IMR-90 (cell line): ENCODE data around the gene CDK5RAP2. TPM values are rescaled to one million over a fixed set of nuclear protein-coding genes. Genes with fewer than 3 reads are reported as not detected.

Source experiments
- ATAC-seq: fragments of 200-7000 bp; cut with Tn5 transposase; 2 replicates; pipeline ENCODE4 v1.9.1; 2020; ENCODE audit warnings: low read depth, mild to moderate bottlenecking, moderate library complexity
- BruUV-seq: library from RNA; stranded (reverse); fragments of 400-500 nt; replicated peaks from 2 replicates; lab custom pipeline; 2021; lab: Mats Ljungman, UMichigan
- CTCF ChIA-PET: fragments of 300-600 bp; formaldehyde crosslinking; extraction: SDS; loops from one replicate; lab custom pipeline; 2021; ENCODE audit warnings: antibody characterized with exemption; lab: Yijun Ruan, JAX
- POLR2A ChIA-PET: fragments of 300-600 bp; sonication (Branson Sonifier 250); formaldehyde crosslinking; loops from one replicate; lab custom pipeline; 2022; ENCODE audit warnings: antibody characterized with exemption; ENCODE audit not compliant: unreplicated experiment; lab: Charles Lee
- DNase-seq: peaks from one replicate; pipeline ENCODE4 v3.0.0; 2013
- H2AFZ ChIP-seq: replicated peaks from 2 replicates; pipeline ENCODE3; 2013; ENCODE audit warnings: low read length, mild to moderate bottlenecking; ENCODE audit not compliant: poor library complexity
- H2AK5ac ChIP-seq: 2 replicates; pipeline ENCODE4 v1.6.1; 2013; ENCODE audit warnings: low read depth, low read length, inconsistent platforms
- H2AK9ac ChIP-seq: replicated peaks from 2 replicates; pipeline ENCODE3; 2013; ENCODE audit warnings: mild to moderate bottlenecking, low read depth, low read length, moderate library complexity; ENCODE audit not compliant: poor library complexity
- H2BK120ac ChIP-seq: 2 replicates; pipeline ENCODE4 v1.6.1; 2013; ENCODE audit warnings: low read depth, low read length, inconsistent platforms
- H2BK15ac ChIP-seq: 3 replicates; pipeline ENCODE4 v1.6.1; 2013; ENCODE audit warnings: low read depth, low read length, inconsistent platforms
- H2BK20ac ChIP-seq: 2 replicates; pipeline ENCODE4 v1.6.1; 2013; ENCODE audit warnings: low read depth, mild to moderate bottlenecking, inconsistent platforms, low read length, moderate library complexity
- H2BK5ac ChIP-seq: 2 replicates; pipeline ENCODE4 v1.6.1; 2013; ENCODE audit warnings: mild to moderate bottlenecking, low read depth, low read length, inconsistent platforms; ENCODE audit not compliant: poor library complexity, severe bottlenecking
- H3K14ac ChIP-seq: replicated peaks from 2 replicates; pipeline ENCODE4 v1.6.1; 2013; ENCODE audit warnings: low read depth, low read length, inconsistent platforms
- H3K18ac ChIP-seq: 2 replicates; pipeline ENCODE4 v1.6.1; 2013; ENCODE audit warnings: low read depth, low read length, control low read depth
- H3K23ac ChIP-seq: 2 replicates; pipeline ENCODE4 v1.6.1; 2013; ENCODE audit warnings: low read depth, low read length, inconsistent platforms
- H3K27ac ChIP-seq: 2 replicates; pipeline ENCODE4 v1.5.1; 2013; ENCODE audit warnings: mild to moderate bottlenecking, control low read depth, low read length; ENCODE audit not compliant: insufficient read depth
- H3K27me3 ChIP-seq: 2 replicates; pipeline ENCODE4 v1.6.1; 2013; ENCODE audit warnings: low read length; ENCODE audit not compliant: control insufficient read depth, insufficient read depth
- H3K36me3 ChIP-seq: 2 replicates; pipeline ENCODE4 v1.6.1; 2013; ENCODE audit warnings: low read length, mixed read lengths; ENCODE audit not compliant: control insufficient read depth, insufficient read depth
- H3K4ac ChIP-seq: 2 replicates; pipeline ENCODE4 v1.6.1; 2013; ENCODE audit warnings: low read depth, low read length, inconsistent platforms
- H3K4me1 ChIP-seq: 2 replicates; pipeline ENCODE4 v1.6.1; 2013; ENCODE audit warnings: low read length, mixed read lengths; ENCODE audit not compliant: control insufficient read depth, insufficient read depth
- H3K4me2 ChIP-seq: 2 replicates; pipeline ENCODE4 v1.6.1; 2013; ENCODE audit warnings: low read depth, mild to moderate bottlenecking, control low read depth, low read length, moderate library complexity
- H3K4me3 ChIP-seq: 2 replicates; pipeline ENCODE4 v1.5.1; 2013; ENCODE audit warnings: low read depth, mild to moderate bottlenecking, control low read depth, low read length, moderate library complexity; ENCODE audit not compliant: insufficient read depth
- H3K56ac ChIP-seq: 2 replicates; pipeline ENCODE4 v1.6.1; 2013; ENCODE audit warnings: low read length, inconsistent platforms; ENCODE audit not compliant: insufficient read depth; ENCODE audit errors: extremely low read depth
- H3K79me1 ChIP-seq, 2 experiments: 2 replicates each; pipeline ENCODE4 v1.6.1; 2013; ENCODE audit warnings: low read length in 2 of 2, inconsistent platforms in 1 of 2, low read depth in 1 of 2
- H3K9ac ChIP-seq: 2 replicates; pipeline ENCODE4 v1.6.1; 2013; ENCODE audit warnings: low read depth, low read length, control low read depth
- H3K9me1 ChIP-seq: 2 replicates; pipeline ENCODE4 v1.6.1; 2013; ENCODE audit warnings: low read length, inconsistent platforms; ENCODE audit not compliant: insufficient read depth
- H3K9me3 ChIP-seq: 2 replicates; pipeline ENCODE4 v1.6.1; 2013; ENCODE audit warnings: low read length; ENCODE audit not compliant: control insufficient read depth, insufficient read depth
- H4K20me1 ChIP-seq: 2 replicates; pipeline ENCODE4 v1.6.1; 2013; ENCODE audit warnings: low read length, inconsistent platforms; ENCODE audit not compliant: insufficient read depth
- H4K5ac ChIP-seq: 2 replicates; pipeline ENCODE4 v1.6.1; 2013; ENCODE audit warnings: mild to moderate bottlenecking, low read depth, low read length, control low read depth
- H4K8ac ChIP-seq, 2 experiments: 2 replicates each; pipeline ENCODE4 v1.6.1; 2013; ENCODE audit warnings: low read depth in 2 of 2, low read length in 2 of 2, control low read depth in 1 of 2, inconsistent platforms in 1 of 2
- H4K91ac ChIP-seq: 2 replicates; pipeline ENCODE4 v1.6.1; 2013; ENCODE audit warnings: low read depth, low read length, inconsistent platforms; ENCODE audit not compliant: insufficient read depth
- BHLHE40 ChIP-seq: fragments of 150-350 bp; IDR thresholded peaks from 2 replicates; pipeline ENCODE4 v1.6.1; 2016; ENCODE audit warnings: mild to moderate bottlenecking, low read depth, low read length
- CEBPB ChIP-seq: IDR thresholded peaks from 2 replicates; pipeline ENCODE4 v1.6.1; 2012; ENCODE audit warnings: low read depth, low read length, improper control_type of control experiment
- CHD1 ChIP-seq: IDR thresholded peaks from 2 replicates; pipeline ENCODE4 v1.6.1; 2012; ENCODE audit warnings: low read depth, low read length, improper control_type of control experiment
- CTCF ChIP-seq: conservative IDR thresholded peaks from 2 replicates; pipeline ENCODE4 v1.5.1; 2012; ENCODE audit warnings: mild to moderate bottlenecking, low read depth, low read length, improper control_type of control experiment
- FOS ChIP-seq: fragments of 150-350 bp; IDR thresholded peaks from 2 replicates; pipeline ENCODE4 v1.6.1; 2016; ENCODE audit warnings: low read depth, low read length
- MAFK ChIP-seq: IDR thresholded peaks from 2 replicates; pipeline ENCODE4 v1.6.1; 2012; ENCODE audit warnings: low read depth, low read length, improper control_type of control experiment
- MAZ ChIP-seq: IDR thresholded peaks from 2 replicates; pipeline ENCODE4 v1.6.1; 2012; ENCODE audit warnings: low read depth, mild to moderate bottlenecking, low read length, improper control_type of control experiment, moderate library complexity, borderline replicate concordance
- MXI1 ChIP-seq: IDR thresholded peaks from 2 replicates; pipeline ENCODE4 v1.6.1; 2012; ENCODE audit warnings: low read depth, mild to moderate bottlenecking, low read length, moderate library complexity, borderline replicate concordance
- NFE2L2 ChIP-seq: fragments of 150-350 bp; IDR thresholded peaks from 2 replicates; pipeline ENCODE4 v1.6.1; 2016; ENCODE audit warnings: low read depth, mild to moderate bottlenecking, low read length
- POLR2A ChIP-seq: IDR thresholded peaks from 2 replicates; pipeline ENCODE4 v1.6.1; 2012; ENCODE audit warnings: mild to moderate bottlenecking, low read depth, low read length
- RAD21 ChIP-seq: IDR thresholded peaks from 2 replicates; pipeline ENCODE4 v1.6.1; 2012; ENCODE audit warnings: low read length, improper control_type of control experiment
- RCOR1 ChIP-seq: IDR thresholded peaks from 2 replicates; pipeline ENCODE4 v1.6.1; 2012; ENCODE audit warnings: mild to moderate bottlenecking, low read length, improper control_type of control experiment; ENCODE audit not compliant: insufficient replicate concordance
- RFX5 ChIP-seq: IDR thresholded peaks from 2 replicates; pipeline ENCODE4 v1.8.0; 2012; ENCODE audit warnings: low read depth, mild to moderate bottlenecking, low read length, moderate library complexity
- SMC3 ChIP-seq: fragments of 150-350 bp; IDR thresholded peaks from 2 replicates; pipeline ENCODE4 v1.6.1; 2016; ENCODE audit warnings: low read depth, mild to moderate bottlenecking, antibody characterized with exemption, low read length, moderate library complexity
- WGBS, 2 experiments: methylation state at CpG; one replicate each; pipeline versions ENCODE4 v1.1.5 to v1.1.7; 2013; ENCODE audit warnings: missing lambda C conversion rate in 2 of 2; ENCODE audit not compliant: insufficient read length in 1 of 2; ENCODE audit errors: extremely low coverage in 2 of 2; 5-methylcytosine and 5-hydroxymethylcytosine counted together
- dilution Hi-C: fragments of 300-500 bp; cut with HindIII; formaldehyde crosslinking; loops from one replicate; pipeline ENCODE4 v1.14.3; 2018; ENCODE audit warnings: low sequenced_read_pairs; ENCODE audit not compliant: unreplicated experiment
- in situ Hi-C: fragments of 300-500 bp; cut with MboI; formaldehyde crosslinking; loops from 3 replicates; pipeline ENCODE4 v1.14.3; 2019; ENCODE audit warnings: low sequenced_read_pairs, inconsistent platforms, mixed read lengths
- intact Hi-C: fragments of 100-400 bp; cut with micrococcal nuclease; formaldehyde crosslinking; loops from 2 replicates; pipeline ENCODE4 v1.10.0; 2022
- polyA plus RNA-seq, 3 experiments: library from polyadenylated mRNA; depleted of rRNA; stranded (reverse); fragments of >200 nt; gene quantifications; 2 replicates each; pipeline ENCODE4 v1.2.3, GENCODE V29; 2012; ENCODE audit warnings: low replicate concordance in 1 of 3
- total RNA-seq: library from RNA; depleted of rRNA; stranded (reverse); fragments of >200 nt; gene quantifications from 2 replicates; pipeline ENCODE4 v1.2.3, GENCODE V29; 2012
- TF ChIP-seq, protein P1 (sequence below): fragments of 150-350 bp; IDR thresholded peaks from 2 replicates; pipeline ENCODE4 v1.6.1; 2017; ENCODE audit warnings: mild to moderate bottlenecking, antibody characterized with exemption, low read length, low read depth

Gene CDK5RAP2
- total and polyA plus RNA-seq, 2 of the 4 experiments (the other 2 are of a cell fraction), result 29.5 to 31.7 TPM

DNA sequence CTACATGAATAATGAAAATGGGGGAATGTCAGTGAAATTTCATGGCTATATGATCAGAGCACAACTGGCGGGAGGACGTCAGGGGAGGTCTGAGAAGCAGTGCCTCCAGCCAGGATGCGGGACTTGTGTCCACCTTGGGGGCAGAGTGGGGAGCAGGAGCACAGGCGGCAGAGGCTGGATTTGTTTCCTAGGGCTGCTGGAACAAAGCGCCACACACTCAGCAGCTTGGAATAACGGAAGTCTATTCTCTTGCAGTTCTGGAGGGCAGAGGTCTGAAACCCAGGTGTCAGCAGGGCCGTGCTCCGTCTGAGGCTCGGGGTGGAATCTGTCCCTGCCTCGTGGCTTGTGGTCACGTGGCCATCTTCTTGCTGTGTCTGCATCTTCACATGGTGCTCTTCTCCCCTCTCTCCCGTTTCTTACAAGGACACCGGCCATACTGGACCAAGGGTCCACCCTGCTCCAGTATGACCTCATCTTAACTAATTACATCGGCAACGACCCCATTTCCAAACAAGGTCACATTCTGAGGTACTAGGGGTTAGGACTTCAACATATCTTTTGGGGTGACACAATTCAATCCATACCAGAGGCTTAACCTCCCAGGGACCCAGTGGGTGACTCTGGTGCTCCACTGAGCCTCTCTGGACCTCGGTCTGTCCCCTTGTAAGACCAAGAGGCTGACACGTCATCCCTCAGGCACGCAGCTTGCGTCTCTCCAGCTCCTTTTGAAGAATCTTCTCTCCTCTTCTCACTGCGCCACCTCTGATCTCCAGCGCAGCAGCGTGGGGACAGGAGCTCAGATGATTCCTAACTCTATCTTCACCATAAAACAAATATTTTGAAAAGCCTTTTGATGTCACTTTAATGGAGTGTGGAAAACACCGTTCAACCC lies 202.5 kb downstream of the CDK5RAP2 start:
- H3K18ac ChIP-seq, result no peak overlapping the region; the same call in 1 of the 2 replicates
- peak overlapping the region; percentile 63 for H3K4ac ChIP-seq
- H4K20me1 ChIP-seq, result no peaks in the 10 kb centered on the region
- ATAC-seq, result peak; percentile 85
- peak overlapping the region; percentile 82 for H2BK20ac ChIP-seq
- dilution Hi-C loops, result no loop called here
- no peaks in the 10 kb centered on the region for H3K79me1 ChIP-seq
- CTCF ChIA-PET, result interaction anchor here (1.4 to 1.9 kb wide), 3 partner anchors 8 to 100 kb away, joined by 3 to 13 read pairs (median 5); no protein-coding TSS in a partner anchor
- H3K14ac ChIP-seq, result peak overlapping the region; percentile 17; the same call in 1 of the 2 replicates
- no peak overlapping the region for H3K23ac ChIP-seq
- H2AFZ ChIP-seq, result peak overlapping the region; percentile 4
- H2BK120ac ChIP-seq, result peak overlapping the region; percentile 59
- no peak overlapping the region for H2AK9ac ChIP-seq
- H3K27ac ChIP-seq, result no peak overlapping the region
- no TSS peak for BruUV-seq
- POLR2A ChIA-PET, result interaction anchor here (0.5 kb wide), 1 partner anchor 25 kb away, joined by 4 read pairs; no protein-coding TSS in a partner anchor
- H2AK5ac ChIP-seq, result peak overlapping the region; percentile 80
- intact Hi-C loops, result no loop called here
- in situ Hi-C loops, result no loop called here
- no peaks in the 10 kb centered on the region for H3K27me3 ChIP-seq
- no peak overlapping the region for H3K56ac ChIP-seq
- peak overlapping the region; percentile 12 for H2BK5ac ChIP-seq
- H3K9me3 ChIP-seq, result no peaks in the 10 kb centered on the region; the same call in 1 of the 2 replicates
- H3K9me1 ChIP-seq, result peaks cover 6% of the 10 kb centered on the region; the same call in 1 of the 2 replicates
- no peak overlapping the region for H3K4me3 ChIP-seq
- H3K36me3 ChIP-seq, result no peaks in the 10 kb centered on the region
- H4K5ac ChIP-seq, result no peak overlapping the region
- 0 out of 2 replicates have a peak overlapping the region, but pooled peaks have one; percentile 4 for H3K4me2 ChIP-seq
- H3K9ac ChIP-seq, result no peak overlapping the region
- peak overlapping the region; percentile 83 for H4K91ac ChIP-seq
- H2BK15ac ChIP-seq, result peak overlapping the region; percentile 63; the same call in 2 of the 3 replicates
- H3K4me1 ChIP-seq, result peaks cover 10% of the 10 kb centered on the region
- DNase-seq, result peak; percentile 88
- 63% methylated on average over 9 of the region's 23 CpGs; no CpG with 5 or more reads in 1 of the 2 experiments for WGBS, 2 experiments
- H4K8ac ChIP-seq, result peak overlapping the region in 1 of 2 experiments; percentile 68; a peak in 2 of 4 replicates
- no peak for TF ChIP-seq CHD1
- peak; percentile 38 for TF ChIP-seq FOS
- TF ChIP-seq, protein P1, sequence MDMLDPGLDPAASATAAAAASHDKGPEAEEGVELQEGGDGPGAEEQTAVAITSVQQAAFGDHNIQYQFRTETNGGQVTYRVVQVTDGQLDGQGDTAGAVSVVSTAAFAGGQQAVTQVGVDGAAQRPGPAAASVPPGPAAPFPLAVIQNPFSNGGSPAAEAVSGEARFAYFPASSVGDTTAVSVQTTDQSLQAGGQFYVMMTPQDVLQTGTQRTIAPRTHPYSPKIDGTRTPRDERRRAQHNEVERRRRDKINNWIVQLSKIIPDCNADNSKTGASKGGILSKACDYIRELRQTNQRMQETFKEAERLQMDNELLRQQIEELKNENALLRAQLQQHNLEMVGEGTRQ, result no peak
- TF ChIP-seq CEBPB, result peak; percentile 2; the same call in 1 of the 2 replicates
- no peak for TF ChIP-seq POLR2A
- TF ChIP-seq MXI1, result no peak
- no peak for TF ChIP-seq CTCF
- TF ChIP-seq RCOR1, result no peak
- TF ChIP-seq SMC3, result no peak
- no peak for TF ChIP-seq MAZ
- TF ChIP-seq MAFK, result no peak
- no peak for TF ChIP-seq RFX5
- TF ChIP-seq BHLHE40, result no peak
- no peak for TF ChIP-seq RAD21
- no peak for TF ChIP-seq NFE2L2
